Measurements from ENCODE around the gene INSRR.
A peak's percentile ranks its signal among the peaks of the same experiment; 100 is the strongest.

DNA sequence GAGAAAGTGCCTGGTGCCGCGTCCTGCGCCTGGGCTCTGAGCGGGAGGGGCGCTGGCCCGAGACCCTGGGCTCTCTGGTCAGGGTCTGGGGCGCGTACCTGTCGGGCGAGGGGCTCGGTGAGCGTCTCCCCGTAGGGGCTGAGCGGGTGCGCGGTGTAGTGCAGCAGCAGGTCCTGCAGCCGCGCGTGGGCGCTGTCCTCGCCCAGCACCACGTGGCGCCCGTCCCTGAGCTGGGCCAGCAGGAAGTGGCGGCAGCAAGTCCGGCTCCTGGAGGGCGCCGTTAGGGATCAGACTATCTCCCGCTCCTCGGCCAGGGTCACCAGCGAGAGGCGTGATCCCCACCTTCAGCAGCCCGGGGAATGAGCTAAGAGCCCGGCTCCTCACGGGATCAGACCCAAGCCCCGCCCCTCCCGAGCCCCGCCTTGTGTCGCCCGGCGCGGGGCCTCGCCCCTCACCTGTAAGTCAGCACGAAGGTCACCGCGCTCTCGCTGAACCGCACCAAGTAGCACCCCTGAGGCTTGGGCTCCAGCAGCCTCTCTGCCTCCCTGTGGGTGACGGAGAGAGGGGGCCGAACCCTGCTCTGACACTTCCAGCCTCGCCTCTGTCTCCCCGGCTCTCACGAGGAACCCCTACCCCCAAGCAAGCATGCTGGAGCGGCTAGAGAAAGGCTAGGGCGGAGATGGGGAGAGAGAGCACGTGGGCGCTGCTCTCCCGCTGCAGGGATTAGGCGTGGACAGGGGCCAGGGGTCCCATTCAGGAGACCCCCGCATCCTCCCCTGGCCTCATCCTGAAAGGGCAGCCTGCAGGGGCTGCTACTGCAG lies 45.0 kb downstream of the INSRR start:
- TF ChIP-seq, protein P1, sequence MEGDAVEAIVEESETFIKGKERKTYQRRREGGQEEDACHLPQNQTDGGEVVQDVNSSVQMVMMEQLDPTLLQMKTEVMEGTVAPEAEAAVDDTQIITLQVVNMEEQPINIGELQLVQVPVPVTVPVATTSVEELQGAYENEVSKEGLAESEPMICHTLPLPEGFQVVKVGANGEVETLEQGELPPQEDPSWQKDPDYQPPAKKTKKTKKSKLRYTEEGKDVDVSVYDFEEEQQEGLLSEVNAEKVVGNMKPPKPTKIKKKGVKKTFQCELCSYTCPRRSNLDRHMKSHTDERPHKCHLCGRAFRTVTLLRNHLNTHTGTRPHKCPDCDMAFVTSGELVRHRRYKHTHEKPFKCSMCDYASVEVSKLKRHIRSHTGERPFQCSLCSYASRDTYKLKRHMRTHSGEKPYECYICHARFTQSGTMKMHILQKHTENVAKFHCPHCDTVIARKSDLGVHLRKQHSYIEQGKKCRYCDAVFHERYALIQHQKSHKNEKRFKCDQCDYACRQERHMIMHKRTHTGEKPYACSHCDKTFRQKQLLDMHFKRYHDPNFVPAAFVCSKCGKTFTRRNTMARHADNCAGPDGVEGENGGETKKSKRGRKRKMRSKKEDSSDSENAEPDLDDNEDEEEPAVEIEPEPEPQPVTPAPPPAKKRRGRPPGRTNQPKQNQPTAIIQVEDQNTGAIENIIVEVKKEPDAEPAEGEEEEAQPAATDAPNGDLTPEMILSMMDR (IDR thresholded peaks at IDR 0.05) = peak; percentile 38 to 57 (median 52)
- TF ChIP-seq POLR2A (IDR thresholded peaks at IDR 0.05) (no peak), EP300 (IDR thresholded peaks at IDR 0.05) (no peak)

Measured in ovary (tissue), 3 donors.